HEK293 (cell line): ENCODE data around the gene RAP1B.
A peak's percentile ranks its signal among the peaks of the same experiment; 100 is the strongest.

Source experiments
- FEZF1 ChIP-seq: fragments of 450-650 bp; formaldehyde crosslinking; IDR thresholded peaks from 2 replicates; pipeline ENCODE4 v1.5.1; 2016; ENCODE audit warnings: missing biosample characterization, missing genetic modification characterization
- HOXC10 ChIP-seq: sonication (generic); formaldehyde crosslinking; IDR thresholded peaks from 2 replicates; pipeline ENCODE4 v1.8.1; 2023; ENCODE audit warnings: mild to moderate bottlenecking, missing genetic modification reagents
- IKZF3 ChIP-seq: fragments of 450-650 bp; IDR thresholded peaks from 2 replicates; pipeline ENCODE4 v1.5.0; 2018; ENCODE audit warnings: missing biosample characterization, mild to moderate bottlenecking, missing genetic modification characterization, moderate library complexity
- KLF1 ChIP-seq: fragments of 450-650 bp; formaldehyde crosslinking; IDR thresholded peaks from 2 replicates; pipeline ENCODE4 v1.5.1; 2016; ENCODE audit warnings: missing biosample characterization, missing genetic modification characterization
- PBX3 ChIP-seq: sonication (generic); formaldehyde crosslinking; IDR thresholded peaks from 2 replicates; pipeline ENCODE4 v1.8.1; 2022; ENCODE audit warnings: mild to moderate bottlenecking, moderate library complexity, missing genetic modification reagents
- PRDM10 ChIP-seq: fragments of 450-650 bp; formaldehyde crosslinking; IDR thresholded peaks from 2 replicates; pipeline ENCODE4 v1.5.1; 2016; ENCODE audit warnings: missing biosample characterization, missing genetic modification characterization
- WT1 ChIP-seq: fragments of 450-650 bp; formaldehyde crosslinking; IDR thresholded peaks from 2 replicates; pipeline ENCODE4 v1.5.1; 2016; ENCODE audit warnings: missing biosample characterization, missing genetic modification characterization
- YY1 ChIP-seq: fragments of 450-650 bp; formaldehyde crosslinking; IDR thresholded peaks from 2 replicates; pipeline ENCODE4 v1.5.1; 2018; ENCODE audit warnings: missing biosample characterization, missing genetic modification characterization
- ZBTB21 ChIP-seq: fragments of 450-650 bp; formaldehyde crosslinking; IDR thresholded peaks from 2 replicates; pipeline ENCODE4 v1.5.1; 2017; ENCODE audit warnings: missing biosample characterization, missing genetic modification characterization
- ZNF10 ChIP-seq: fragments of 450-650 bp; formaldehyde crosslinking; IDR thresholded peaks from 2 replicates; pipeline ENCODE4 v1.5.1; 2017; ENCODE audit warnings: missing biosample characterization, missing genetic modification characterization
- ZNF169 ChIP-seq: fragments of 450-650 bp; formaldehyde crosslinking; IDR thresholded peaks from 2 replicates; pipeline ENCODE4 v1.5.1; 2016; ENCODE audit warnings: missing biosample characterization, missing genetic modification characterization
- ZNF2 ChIP-seq: fragments of 450-650 bp; formaldehyde crosslinking; IDR thresholded peaks from 2 replicates; pipeline ENCODE4 v1.5.1; 2016; ENCODE audit warnings: missing biosample characterization, missing genetic modification characterization
- ZNF202 ChIP-seq: fragments of 450-650 bp; formaldehyde crosslinking; IDR thresholded peaks from 2 replicates; pipeline ENCODE4 v1.5.1; 2016; ENCODE audit warnings: missing biosample characterization, missing genetic modification characterization, borderline replicate concordance
- ZNF221 ChIP-seq: fragments of 450-650 bp; formaldehyde crosslinking; IDR thresholded peaks from 2 replicates; pipeline ENCODE4 v1.5.1; 2017; ENCODE audit warnings: missing biosample characterization, missing genetic modification characterization, borderline replicate concordance
- ZNF23 ChIP-seq: fragments of 450-650 bp; formaldehyde crosslinking; IDR thresholded peaks from 2 replicates; pipeline ENCODE4 v1.5.1; 2016; ENCODE audit warnings: missing biosample characterization, missing genetic modification characterization, borderline replicate concordance
- ZNF280C ChIP-seq: fragments of 450-650 bp; formaldehyde crosslinking; IDR thresholded peaks from 2 replicates; pipeline ENCODE4 v1.5.1; 2016; ENCODE audit warnings: missing biosample characterization, missing genetic modification characterization
- ZNF292 ChIP-seq: fragments of 450-650 bp; formaldehyde crosslinking; IDR thresholded peaks from 2 replicates; pipeline ENCODE4 v1.5.1; 2016; ENCODE audit warnings: low read depth, missing biosample characterization, missing genetic modification characterization, borderline replicate concordance
- ZNF302 ChIP-seq: fragments of 450-650 bp; formaldehyde crosslinking; IDR thresholded peaks from 2 replicates; pipeline ENCODE4 v1.5.1; 2016; ENCODE audit warnings: missing biosample characterization, missing genetic modification characterization, low read depth
- ZNF449 ChIP-seq: fragments of 450-650 bp; formaldehyde crosslinking; IDR thresholded peaks from 2 replicates; pipeline ENCODE4 v1.5.1; 2017; ENCODE audit warnings: missing biosample characterization, mild to moderate bottlenecking, missing genetic modification characterization, moderate library complexity
- ZNF521 ChIP-seq: fragments of 450-650 bp; formaldehyde crosslinking; IDR thresholded peaks from 2 replicates; pipeline ENCODE4 v1.5.1; 2017; ENCODE audit warnings: missing biosample characterization, mild to moderate bottlenecking, missing genetic modification characterization
- ZNF561 ChIP-seq: fragments of 450-650 bp; IDR thresholded peaks from 2 replicates; pipeline ENCODE4 v1.5.1; 2018; ENCODE audit warnings: missing biosample characterization, missing genetic modification characterization, borderline replicate concordance
- ZNF600 ChIP-seq: fragments of 450-650 bp; formaldehyde crosslinking; IDR thresholded peaks from 2 replicates; pipeline ENCODE4 v1.5.1; 2016; ENCODE audit warnings: missing biosample characterization, missing genetic modification characterization
- ZNF629 ChIP-seq: fragments of 450-650 bp; formaldehyde crosslinking; IDR thresholded peaks from 2 replicates; pipeline ENCODE4 v1.5.1; 2017; ENCODE audit warnings: missing biosample characterization, missing genetic modification characterization
- ZNF639 ChIP-seq: fragments of 450-650 bp; formaldehyde crosslinking; IDR thresholded peaks from 2 replicates; pipeline ENCODE4 v1.5.1; 2016; ENCODE audit warnings: missing biosample characterization, missing genetic modification characterization
- ZNF785 ChIP-seq: fragments of 450-650 bp; formaldehyde crosslinking; IDR thresholded peaks from 2 replicates; pipeline ENCODE4 v1.5.1; 2016; ENCODE audit warnings: missing biosample characterization, missing genetic modification characterization
- ZNF791 ChIP-seq: fragments of 450-650 bp; formaldehyde crosslinking; IDR thresholded peaks from 2 replicates; pipeline ENCODE4 v1.5.1; 2016; ENCODE audit warnings: missing biosample characterization, missing genetic modification characterization

The RAP1B gene

GRCh38 chr12:68638721-68639395 lies 28.2 kb downstream of the RAP1B start (continued):
- TF ChIP-seq IKZF3 (tag by site-specific recombination): no peak
- TF ChIP-seq ZNF639 (tag by site-specific recombination): no peak
- no peak for TF ChIP-seq ZNF785 (tag by site-specific recombination)
- TF ChIP-seq ZNF449 (tag by site-specific recombination): peak; percentile 89
- no peak for TF ChIP-seq ZNF292 (tag by site-specific recombination)
- no peak for TF ChIP-seq YY1
- TF ChIP-seq ZNF10 (tag by site-specific recombination): no peak
- TF ChIP-seq ZNF600 (tag by site-specific recombination): peak; percentile 31; the same call in 1 of the 2 replicates
- TF ChIP-seq KLF1 (tag by site-specific recombination): no peak
- TF ChIP-seq ZNF280C (tag by site-specific recombination): no peak
- TF ChIP-seq PBX3: no peak
- TF ChIP-seq ZNF302 (tag by site-specific recombination): no peak
- 0 out of 2 replicates have a peak, but pooled peaks have one; percentile 25 for TF ChIP-seq ZNF629
- no peak for TF ChIP-seq ZNF2 (tag by site-specific recombination)
- no peak for TF ChIP-seq FEZF1 (tag by site-specific recombination)
- TF ChIP-seq ZNF169 (tag by site-specific recombination): no peak
- TF ChIP-seq PRDM10: no peak
- TF ChIP-seq ZNF791 (tag by site-specific recombination): no peak
- no peak for TF ChIP-seq ZNF221 (tag by site-specific recombination)
- TF ChIP-seq ZNF202 (tag by site-specific recombination): no peak
- TF ChIP-seq ZNF561 (tag by site-specific recombination): no peak
- no peak for TF ChIP-seq ZNF23 (tag by site-specific recombination)
- no peak for TF ChIP-seq ZNF521
- TF ChIP-seq WT1: peak; percentile 48
- TF ChIP-seq HOXC10 (CRISPR knock-in tag): no peak
- no peak for TF ChIP-seq ZBTB21 (tag by site-specific recombination)
